ENCODE results near the gene SEMA3C. TPM values are rescaled to one million over a fixed set of nuclear protein-coding genes. Genes with fewer than 3 reads are reported as not detected.

Gene SEMA3C
- total RNA-seq, 1 donor from 2014 or later: 148 TPM

DNA sequence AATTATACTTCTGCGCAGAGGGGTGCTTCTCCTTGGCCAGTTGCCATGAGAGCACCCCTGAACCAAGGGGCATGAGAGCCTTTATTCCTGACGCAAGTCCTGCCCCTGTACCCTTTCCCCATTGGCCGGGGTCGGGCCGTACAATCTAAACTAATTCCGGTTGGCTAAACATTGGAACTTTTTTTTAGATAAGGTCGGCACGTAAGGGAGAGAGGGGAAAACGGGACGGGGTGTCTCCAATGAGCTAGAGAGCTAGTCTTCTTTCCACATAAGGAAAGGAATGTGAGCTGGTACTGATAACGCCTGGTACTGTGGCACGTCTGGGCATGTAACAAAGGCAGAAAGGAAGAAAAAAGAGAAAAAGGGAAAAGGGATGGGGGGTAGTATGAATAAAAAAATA lies 183.5 kb downstream of the SEMA3C start:
- Histone ChIP-seq H3K79me2 (ENCODE audit: insufficient read depth, low read length) (no peaks in the 10 kb centered on the region), H3K27me3 (ENCODE audit: insufficient read depth, low read length) (no peaks in the 10 kb centered on the region), H3K9me3 (ENCODE audit: insufficient read depth, low read depth, low read length) (no peaks in the 10 kb centered on the region), H3K4me2 (ENCODE audit: low read length) (no peak overlapping the region), H3K4me3 (ENCODE audit: insufficient read depth, low read depth, low read length) (no peak overlapping the region), H4K20me1 (ENCODE audit: insufficient read depth, low read length) (no peaks in the 10 kb centered on the region), H3K27ac (ENCODE audit: low read depth, low read length) (no peak overlapping the region), H3K36me3 (ENCODE audit: insufficient read depth, low read length) (no peaks in the 10 kb centered on the region), H2AFZ (ENCODE audit: low read depth, low read length) (no peak overlapping the region), H3K4me1 (ENCODE audit: insufficient read depth, low read length) (peaks cover 4% of the 10 kb centered on the region), H3K9ac (ENCODE audit: low read length) (no peak overlapping the region)
- no peak overlapping the region for H3K27ac Mint-ChIP-seq (ENCODE audit: unreplicated experiment)
- TF ChIP-seq, protein P1, sequence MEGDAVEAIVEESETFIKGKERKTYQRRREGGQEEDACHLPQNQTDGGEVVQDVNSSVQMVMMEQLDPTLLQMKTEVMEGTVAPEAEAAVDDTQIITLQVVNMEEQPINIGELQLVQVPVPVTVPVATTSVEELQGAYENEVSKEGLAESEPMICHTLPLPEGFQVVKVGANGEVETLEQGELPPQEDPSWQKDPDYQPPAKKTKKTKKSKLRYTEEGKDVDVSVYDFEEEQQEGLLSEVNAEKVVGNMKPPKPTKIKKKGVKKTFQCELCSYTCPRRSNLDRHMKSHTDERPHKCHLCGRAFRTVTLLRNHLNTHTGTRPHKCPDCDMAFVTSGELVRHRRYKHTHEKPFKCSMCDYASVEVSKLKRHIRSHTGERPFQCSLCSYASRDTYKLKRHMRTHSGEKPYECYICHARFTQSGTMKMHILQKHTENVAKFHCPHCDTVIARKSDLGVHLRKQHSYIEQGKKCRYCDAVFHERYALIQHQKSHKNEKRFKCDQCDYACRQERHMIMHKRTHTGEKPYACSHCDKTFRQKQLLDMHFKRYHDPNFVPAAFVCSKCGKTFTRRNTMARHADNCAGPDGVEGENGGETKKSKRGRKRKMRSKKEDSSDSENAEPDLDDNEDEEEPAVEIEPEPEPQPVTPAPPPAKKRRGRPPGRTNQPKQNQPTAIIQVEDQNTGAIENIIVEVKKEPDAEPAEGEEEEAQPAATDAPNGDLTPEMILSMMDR (IDR thresholded peaks at IDR 0.05; ENCODE audit: insufficient read depth, low read depth, low read length): no peak
- no peak for TF ChIP-seq EZH2 (IDR thresholded peaks at IDR 0.05; ENCODE audit: insufficient read depth, low read length)
- no peak overlapping the region for H3K4me3 Mint-ChIP-seq (ENCODE audit: unreplicated experiment)
- H3K9me3 Mint-ChIP-seq (ENCODE audit: unreplicated experiment): peaks cover 4% of the 10 kb centered on the region
- H3K36me3 Mint-ChIP-seq (ENCODE audit: low read depth, unreplicated experiment): no peaks in the 10 kb centered on the region
- FAIRE-seq (no peak), DNase-seq (ENCODE audit: low read depth) (no peak)
- no peaks in the 10 kb centered on the region for H3K27me3 Mint-ChIP-seq (ENCODE audit: low read depth, unreplicated experiment)
- peaks cover 5% of the 10 kb centered on the region for H3K4me1 Mint-ChIP-seq (ENCODE audit: low read depth, unreplicated experiment)

DNA sequence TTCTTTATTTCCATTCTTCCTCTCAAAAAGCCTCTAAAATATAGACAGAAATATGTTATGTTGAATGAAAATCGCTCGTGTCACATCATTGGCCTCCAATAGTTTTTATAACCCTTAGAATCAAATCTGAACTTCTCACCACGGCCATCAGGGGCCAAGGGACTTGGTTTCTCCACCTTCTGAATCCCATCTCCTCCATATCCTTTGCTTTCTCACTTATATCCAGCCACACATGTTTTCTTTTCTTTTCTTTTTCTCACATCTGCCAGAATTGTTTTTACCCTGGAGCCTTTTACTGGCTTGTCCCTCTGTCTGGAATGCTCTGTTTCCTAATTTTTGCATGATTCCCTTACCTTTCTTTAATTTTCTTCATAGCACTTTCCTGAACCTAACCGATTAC lies 184.8 kb downstream of the SEMA3C start:
- H3K79me2 ChIP-seq (ENCODE audit: insufficient read depth, low read length): no peaks in the 10 kb centered on the region
- H3K36me3 Mint-ChIP-seq (ENCODE audit: low read depth, unreplicated experiment): no peaks in the 10 kb centered on the region
- H3K9me3 ChIP-seq (ENCODE audit: insufficient read depth, low read depth, low read length): no peaks in the 10 kb centered on the region
- H3K9me3 Mint-ChIP-seq (ENCODE audit: unreplicated experiment): peaks cover 4% of the 10 kb centered on the region
- no peak overlapping the region for H3K27ac ChIP-seq (ENCODE audit: low read depth, low read length)
- no peak overlapping the region for H3K4me3 ChIP-seq (ENCODE audit: insufficient read depth, low read depth, low read length)
- H3K4me1 ChIP-seq (ENCODE audit: insufficient read depth, low read length): peaks cover 4% of the 10 kb centered on the region
- H3K27ac Mint-ChIP-seq (ENCODE audit: unreplicated experiment): no peak overlapping the region
- H3K4me2 ChIP-seq (ENCODE audit: low read length): no peak overlapping the region
- no peaks in the 10 kb centered on the region for H3K27me3 Mint-ChIP-seq (ENCODE audit: low read depth, unreplicated experiment)
- H3K27me3 ChIP-seq (ENCODE audit: insufficient read depth, low read length): no peaks in the 10 kb centered on the region
- TF ChIP-seq EZH2 (IDR thresholded peaks at IDR 0.05; ENCODE audit: insufficient read depth, low read length): no peak
- TF ChIP-seq, protein P1 (IDR thresholded peaks at IDR 0.05; ENCODE audit: insufficient read depth, low read depth, low read length): no peak
- FAIRE-seq: no peak
- no peaks in the 10 kb centered on the region for H3K36me3 ChIP-seq (ENCODE audit: insufficient read depth, low read length)
- no peak overlapping the region for H3K4me3 Mint-ChIP-seq (ENCODE audit: unreplicated experiment)
- no peak overlapping the region for H2AFZ ChIP-seq (ENCODE audit: low read depth, low read length)
- H3K4me1 Mint-ChIP-seq (ENCODE audit: low read depth, unreplicated experiment): peaks cover 3% of the 10 kb centered on the region
- no peak overlapping the region for H3K9ac ChIP-seq (ENCODE audit: low read length)
- no peaks in the 10 kb centered on the region for H4K20me1 ChIP-seq (ENCODE audit: insufficient read depth, low read length)
- DNase-seq (ENCODE audit: low read depth): no peak

DNA sequence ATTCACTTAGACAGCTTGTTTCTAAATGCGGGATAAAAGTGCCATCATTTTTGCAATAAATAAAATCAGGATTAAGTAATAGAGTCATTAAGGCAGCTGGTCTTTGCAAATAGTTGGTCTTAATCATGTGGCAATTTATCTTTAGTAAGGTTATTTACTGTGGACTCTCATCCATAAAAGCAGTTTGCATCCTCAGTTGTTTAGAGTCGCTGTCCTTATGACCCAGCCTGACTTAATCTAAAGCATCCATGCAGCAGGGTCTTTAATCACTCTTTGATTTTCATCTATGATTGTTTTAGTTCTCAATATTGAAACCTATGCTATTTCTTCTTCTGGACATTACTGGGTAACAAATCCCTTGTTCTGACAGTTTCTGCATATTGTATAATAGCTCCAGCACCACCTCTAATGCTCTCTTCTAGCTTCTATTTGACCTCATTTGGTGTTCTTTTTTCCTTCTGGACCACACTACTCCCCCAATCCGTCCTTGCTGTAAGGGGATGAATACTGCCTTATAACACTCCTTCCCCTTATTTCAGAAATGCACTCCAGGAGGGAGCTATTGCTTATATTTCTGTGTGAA lies 185.4 kb downstream of the SEMA3C start:
- H3K4me3 ChIP-seq (ENCODE audit: insufficient read depth, low read depth, low read length): no peak overlapping the region
- Mint-ChIP-seq H3K4me3 (ENCODE audit: unreplicated experiment) (no peak overlapping the region), H3K27ac (ENCODE audit: unreplicated experiment) (no peak overlapping the region), H3K4me1 (ENCODE audit: low read depth, unreplicated experiment) (peaks cover 6% of the 10 kb centered on the region), H3K27me3 (ENCODE audit: low read depth, unreplicated experiment) (no peaks in the 10 kb centered on the region), H3K36me3 (ENCODE audit: low read depth, unreplicated experiment) (no peaks in the 10 kb centered on the region), H3K9me3 (ENCODE audit: unreplicated experiment) (peaks cover 4% of the 10 kb centered on the region)
- peaks cover 4% of the 10 kb centered on the region for H3K4me1 ChIP-seq (ENCODE audit: insufficient read depth, low read length)
- no peak for FAIRE-seq
- no peak overlapping the region for H3K9ac ChIP-seq (ENCODE audit: low read length)
- no peaks in the 10 kb centered on the region for H3K27me3 ChIP-seq (ENCODE audit: insufficient read depth, low read length)
- TF ChIP-seq, protein P1 (IDR thresholded peaks at IDR 0.05; ENCODE audit: insufficient read depth, low read depth, low read length): no peak
- no peak for TF ChIP-seq EZH2 (IDR thresholded peaks at IDR 0.05; ENCODE audit: insufficient read depth, low read length)
- no peaks in the 10 kb centered on the region for H3K79me2 ChIP-seq (ENCODE audit: insufficient read depth, low read length)
- H3K36me3 ChIP-seq (ENCODE audit: insufficient read depth, low read length): no peaks in the 10 kb centered on the region
- no peak overlapping the region for H3K27ac ChIP-seq (ENCODE audit: low read depth, low read length)
- H2AFZ ChIP-seq (ENCODE audit: low read depth, low read length): no peak overlapping the region
- no peaks in the 10 kb centered on the region for H3K9me3 ChIP-seq (ENCODE audit: insufficient read depth, low read depth, low read length)
- no peak overlapping the region for H3K4me2 ChIP-seq (ENCODE audit: low read length)
- no peak for DNase-seq (ENCODE audit: low read depth)
- no peaks in the 10 kb centered on the region for H4K20me1 ChIP-seq (ENCODE audit: insufficient read depth, low read length)
